Left lobe of liver (tissue), 2 donors: ENCODE measurements around the gene GRM4. TPM values are rescaled to one million over a fixed set of nuclear protein-coding genes. Genes with fewer than 3 reads are reported as not detected.

Experiments
- ATAC-seq: fragments of 200-7000 bp; cut with Tn5 transposase; one replicate; pipeline ENCODE4 v1.9.1; 2020; ENCODE audit warnings: mild to moderate bottlenecking, moderate library complexity
- DNase-seq: peaks from one replicate; pipeline ENCODE4 v3.0.0-alpha.2; 2020; ENCODE audit warnings: low spot score
- total RNA-seq: library from RNA; stranded (reverse); gene quantifications from one replicate; pipeline ENCODE4 v1.2.1, GENCODE V29; 2021
- donor health status: DM: no; HTN: no; CAD: no; lungs with moderate emphysema.
- donor health status: DM: no; HTN: yes; CAD: no.

The GRM4 gene
- total RNA-seq, 1 donor from 2014 or later = not detected

GRCh38 chr6:34065466-34066217 is 80.2 kb downstream of the GRM4 start:
- ATAC-seq (peak; percentile 34), DNase-seq (no peak)

DNA sequence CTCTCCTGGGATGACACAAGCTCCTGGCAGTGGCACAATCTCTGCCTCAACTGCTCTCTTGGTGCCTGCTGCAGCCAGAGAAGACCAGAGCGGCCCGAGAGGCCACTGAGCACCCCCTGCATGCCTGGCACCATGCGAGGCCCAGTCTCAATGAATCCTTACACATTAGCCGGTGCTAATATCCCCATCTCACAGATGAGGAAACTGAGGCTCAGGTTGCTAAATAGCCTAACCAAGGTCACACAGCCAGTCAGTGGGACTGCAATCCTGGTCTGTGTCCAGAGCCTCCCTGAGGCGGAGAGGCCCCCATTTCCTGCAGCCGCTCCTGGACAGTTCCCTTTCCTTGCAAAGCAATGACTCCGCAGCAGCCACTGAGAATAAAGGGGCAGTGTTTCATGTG is 81.2 kb downstream of the GRM4 start:
- ATAC-seq (no peak), DNase-seq (no peak)

- ATAC-seq (no peak), DNase-seq (no peak)
Observed at GRCh38 chr6:34063651-34064050, 82.2 kb downstream of the GRM4 start.

GRCh38 chr6:34062815-34063214 is 83.1 kb downstream of the GRM4 start:
- no peak for ATAC-seq
- DNase-seq = no peak

DNA sequence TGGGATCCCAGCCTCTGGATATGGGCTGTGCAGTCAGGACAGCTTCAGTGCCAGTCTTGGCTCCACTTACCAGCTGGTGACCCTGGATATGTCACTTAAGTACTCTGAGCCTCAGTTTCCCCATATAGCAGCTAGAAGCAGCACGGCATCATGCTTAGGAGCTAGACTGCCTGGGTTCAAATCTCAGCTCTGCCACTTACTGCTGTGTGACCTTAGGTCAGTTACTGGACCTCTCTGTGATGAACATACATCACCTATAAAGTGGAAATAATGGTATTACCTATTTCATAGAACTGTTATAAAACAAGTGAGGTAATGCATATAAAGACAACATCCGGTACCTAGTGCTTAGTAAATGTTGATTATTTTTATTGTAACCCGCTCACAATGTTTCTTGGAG is 83.7 kb downstream of the GRM4 start:
- ATAC-seq (no peak), DNase-seq (no peak)

DNA sequence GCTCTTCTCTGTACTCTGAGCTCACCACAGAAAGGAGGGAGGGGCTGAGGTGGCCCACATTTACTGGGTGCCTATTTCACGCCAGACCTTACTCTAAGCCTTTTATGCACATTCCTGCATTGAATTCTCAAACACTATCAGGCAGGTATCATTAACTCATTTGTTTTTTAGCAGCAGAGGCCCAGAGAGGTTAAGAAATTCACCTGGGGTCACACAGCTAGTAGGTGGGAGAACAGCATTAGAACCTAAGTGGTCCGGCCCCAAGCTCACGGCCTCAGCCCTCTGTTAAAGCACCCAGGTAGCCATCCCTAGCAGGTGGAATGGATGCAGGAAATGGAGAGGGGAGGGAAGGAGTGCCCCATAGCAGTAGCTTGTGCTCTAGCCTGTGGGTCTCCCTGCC is 84.5 kb downstream of the GRM4 start:
- no peak for ATAC-seq
- no peak for DNase-seq

- DNase-seq = no peak
- no peak for ATAC-seq
Observed at GRCh38 chr6:34059914-34060313, 86.0 kb downstream of the GRM4 start.

DNA sequence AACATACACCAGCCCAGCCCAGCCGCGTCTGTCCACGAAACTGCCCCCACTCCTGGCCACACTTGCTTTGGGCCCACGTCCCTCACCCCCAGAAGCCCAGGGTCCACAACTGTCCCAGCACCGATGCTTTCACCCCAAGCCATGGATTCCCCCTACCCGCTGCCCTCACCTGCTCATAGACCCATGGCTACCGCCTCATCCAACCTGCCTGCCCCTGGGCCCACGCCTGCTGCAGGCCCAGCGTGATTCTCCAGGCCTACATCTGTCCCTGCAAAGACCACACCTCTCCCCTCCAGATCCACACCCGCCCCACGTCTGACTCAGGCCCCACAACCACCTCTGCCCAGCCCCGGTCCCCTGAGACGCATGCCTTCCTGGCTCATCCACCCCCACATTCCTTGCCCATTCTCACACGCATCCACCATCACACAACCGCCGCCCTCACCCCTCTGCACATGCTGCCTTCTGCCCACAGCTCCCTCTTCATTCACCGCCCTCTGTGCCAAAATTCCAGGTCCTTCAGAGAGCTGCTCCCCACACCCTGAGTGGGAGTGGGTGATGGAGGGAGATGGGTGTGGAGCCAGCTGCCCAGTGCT is 86.7 kb downstream of the GRM4 start:
- DNase-seq = no peak
- no peak for ATAC-seq

GRCh38 chr6:34057790-34058189 is 88.1 kb downstream of the GRM4 start:
- ATAC-seq (no peak), DNase-seq (no peak)

DNA sequence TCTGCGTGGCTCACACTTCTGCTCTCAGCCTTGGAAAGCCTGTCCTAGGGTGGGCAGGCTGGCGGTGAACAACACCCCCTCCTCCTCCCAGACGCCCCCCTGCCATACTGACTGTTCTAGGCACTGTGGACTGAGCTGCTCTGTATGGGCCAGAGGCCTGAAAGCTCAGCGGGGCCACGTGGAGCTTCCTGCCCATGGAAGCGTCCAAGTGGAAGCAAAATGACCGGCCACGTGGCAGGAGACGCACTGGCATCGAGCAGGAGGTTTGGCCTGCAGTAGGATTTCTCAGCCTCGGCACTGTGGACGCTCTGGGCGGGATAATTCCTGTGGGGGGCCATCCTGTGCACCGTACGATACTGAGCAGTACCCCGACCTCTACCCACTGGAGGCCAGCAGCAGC is 88.7 kb downstream of the GRM4 start:
- ATAC-seq = no peak
- no peak for DNase-seq

DNA sequence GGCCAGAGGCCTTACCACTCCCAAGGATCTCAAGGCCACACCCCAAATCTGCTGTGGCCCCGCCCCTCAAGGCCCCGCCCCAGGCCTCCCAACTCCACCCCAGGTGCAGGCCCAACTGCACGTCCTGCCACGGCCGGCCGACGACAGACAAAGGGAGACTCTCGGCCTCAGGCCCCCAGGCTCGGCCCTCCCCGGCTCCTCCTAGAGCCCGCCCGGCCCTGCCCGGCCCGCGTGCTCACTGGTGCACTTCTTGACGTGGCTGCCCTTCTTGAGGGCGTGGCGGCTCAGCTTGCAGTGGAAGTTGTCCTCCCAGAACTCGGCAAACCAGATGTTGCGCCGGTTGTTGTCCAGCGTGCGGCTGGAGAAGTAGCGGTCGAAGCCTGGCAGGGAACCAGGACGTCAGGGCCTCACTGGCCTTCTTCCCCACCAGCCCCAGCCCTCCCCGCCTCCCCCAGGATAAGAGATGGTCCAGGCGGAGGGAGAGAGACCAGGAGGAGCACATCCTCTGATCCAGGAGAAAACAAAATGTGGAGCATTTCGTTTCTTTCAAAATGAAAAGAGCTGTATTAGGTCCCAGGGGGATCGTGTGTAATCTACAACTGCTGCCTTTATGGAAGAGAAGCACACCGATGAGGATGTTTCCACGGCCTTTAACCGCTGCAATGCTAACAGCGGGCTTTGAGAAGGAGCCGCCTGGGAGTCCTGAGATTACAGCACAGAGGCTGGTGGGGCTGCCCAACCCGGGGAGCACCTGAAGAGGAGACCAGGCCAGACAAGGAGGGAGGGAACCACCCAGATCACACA is 89.4 kb downstream of the GRM4 start:
- DNase-seq = no peak
- ATAC-seq = peak; percentile 47

GRCh38 chr6:34055223-34055933 is 90.5 kb downstream of the GRM4 start:
- DNase-seq (no peak), ATAC-seq (peak; percentile 77)

DNA sequence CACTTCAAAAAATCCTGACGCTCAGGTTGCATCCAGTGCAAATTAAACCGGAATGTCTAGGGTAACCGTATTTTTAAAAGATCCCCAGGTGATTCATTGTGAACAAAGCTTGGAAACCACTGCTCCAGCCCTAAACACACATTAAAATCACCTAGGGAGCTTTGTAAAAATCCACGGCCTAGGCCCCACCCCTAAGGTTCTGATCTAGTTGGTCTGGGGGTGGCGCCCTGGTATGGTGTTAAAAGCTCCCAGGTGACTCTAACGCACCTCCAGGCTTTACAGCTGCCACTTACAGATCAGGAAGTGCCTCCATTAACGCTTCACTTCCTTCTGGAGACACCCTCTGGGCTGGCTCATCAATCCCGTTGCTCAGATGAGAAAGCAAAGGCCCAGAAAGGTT is 92.2 kb downstream of the GRM4 start:
- ATAC-seq (no peak), DNase-seq (no peak)

- ATAC-seq (no peak), DNase-seq (no peak)
Observed at GRCh38 chr6:34052918-34053608, 92.8 kb downstream of the GRM4 start.

DNA sequence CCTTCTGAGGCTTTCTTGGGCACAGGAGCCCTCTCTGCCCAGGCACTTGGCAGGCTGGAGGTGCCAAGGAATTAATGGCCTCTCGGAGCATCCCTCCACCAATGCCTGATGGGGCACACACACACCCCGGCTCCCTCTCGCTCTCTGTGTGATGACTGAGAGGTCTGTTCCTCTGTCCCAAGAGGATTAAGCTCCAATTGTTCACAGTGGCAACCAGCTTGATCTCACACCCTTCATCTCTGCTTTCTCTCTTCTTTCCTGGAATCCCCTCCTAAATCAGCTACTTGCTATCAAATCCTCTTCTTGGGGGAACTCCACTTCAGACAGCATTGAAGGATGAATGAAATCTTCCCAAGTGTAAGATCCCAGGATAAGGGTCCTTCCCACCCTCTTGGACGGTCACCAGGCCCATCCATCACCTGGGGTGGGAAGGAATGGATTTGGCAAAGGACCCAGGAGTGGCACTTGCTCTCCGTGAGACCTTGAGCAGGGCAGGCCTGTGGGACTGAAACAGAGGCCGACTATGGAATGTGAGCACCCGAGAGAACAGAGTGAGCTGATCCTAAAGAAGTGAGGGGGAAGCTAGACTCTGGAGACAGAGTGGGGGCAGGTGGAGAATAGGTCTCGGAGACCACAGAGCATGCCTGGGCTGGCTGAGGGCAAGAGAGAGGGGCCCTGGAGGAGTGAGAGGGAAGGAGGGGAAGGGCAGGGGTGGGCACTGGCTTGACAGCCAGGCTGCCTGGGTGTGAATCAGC is 93.6 kb downstream of the GRM4 start:
- no peak for ATAC-seq

DNA sequence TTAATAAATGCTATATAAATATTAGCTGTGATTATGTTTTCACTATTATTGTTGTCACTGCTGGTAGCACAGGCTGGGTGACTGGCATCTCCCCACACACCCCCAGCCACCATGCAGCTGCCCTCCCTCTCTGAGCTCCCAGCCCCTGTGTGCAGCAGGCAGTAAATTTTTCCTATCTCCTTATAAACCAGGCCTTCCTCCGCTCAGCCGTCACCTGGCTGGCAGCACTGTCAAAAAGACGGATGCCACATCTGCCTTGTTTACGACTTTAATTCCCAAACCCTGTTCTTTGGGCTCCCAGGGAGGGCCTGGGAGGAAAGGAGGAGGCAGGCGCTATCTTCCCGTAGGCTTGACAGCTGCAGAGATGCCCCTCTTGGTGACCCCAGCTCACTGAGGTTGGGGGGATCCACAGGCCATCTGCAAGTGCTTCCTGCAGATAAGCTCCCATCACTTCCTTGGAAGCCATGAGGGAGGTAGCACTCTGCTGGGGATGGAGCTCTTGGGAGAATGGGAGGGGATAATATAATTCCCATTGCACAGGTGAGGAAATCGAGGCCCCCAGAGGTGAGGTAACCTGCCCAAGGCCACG is 94.5 kb downstream of the GRM4 start:
- DNase-seq (no peak), ATAC-seq (no peak)

More for the DNA sequence above, 93.6 kb downstream of the GRM4 start:
- no peak for DNase-seq

DNA sequence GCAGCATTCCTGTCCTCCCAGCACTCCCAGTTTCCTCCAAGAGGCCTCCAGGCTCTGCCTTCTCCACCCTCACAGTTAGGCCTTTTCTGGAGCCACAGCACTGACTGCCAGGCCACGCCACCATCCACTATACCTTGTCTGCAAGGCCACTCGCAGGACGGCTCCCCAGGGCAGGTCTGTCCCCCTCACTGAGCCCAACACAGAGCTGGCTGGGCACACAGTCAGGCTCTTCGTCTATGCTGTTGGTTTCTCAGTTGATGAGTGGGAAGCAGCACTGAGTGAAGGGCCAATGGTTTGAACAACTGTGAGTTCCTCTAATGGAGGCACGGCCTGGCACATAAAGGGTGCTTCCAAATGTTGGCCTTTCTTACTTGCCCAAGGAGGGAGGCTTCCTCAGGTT is 95.2 kb downstream of the GRM4 start:
- no peak for ATAC-seq
- DNase-seq = no peak

DNA sequence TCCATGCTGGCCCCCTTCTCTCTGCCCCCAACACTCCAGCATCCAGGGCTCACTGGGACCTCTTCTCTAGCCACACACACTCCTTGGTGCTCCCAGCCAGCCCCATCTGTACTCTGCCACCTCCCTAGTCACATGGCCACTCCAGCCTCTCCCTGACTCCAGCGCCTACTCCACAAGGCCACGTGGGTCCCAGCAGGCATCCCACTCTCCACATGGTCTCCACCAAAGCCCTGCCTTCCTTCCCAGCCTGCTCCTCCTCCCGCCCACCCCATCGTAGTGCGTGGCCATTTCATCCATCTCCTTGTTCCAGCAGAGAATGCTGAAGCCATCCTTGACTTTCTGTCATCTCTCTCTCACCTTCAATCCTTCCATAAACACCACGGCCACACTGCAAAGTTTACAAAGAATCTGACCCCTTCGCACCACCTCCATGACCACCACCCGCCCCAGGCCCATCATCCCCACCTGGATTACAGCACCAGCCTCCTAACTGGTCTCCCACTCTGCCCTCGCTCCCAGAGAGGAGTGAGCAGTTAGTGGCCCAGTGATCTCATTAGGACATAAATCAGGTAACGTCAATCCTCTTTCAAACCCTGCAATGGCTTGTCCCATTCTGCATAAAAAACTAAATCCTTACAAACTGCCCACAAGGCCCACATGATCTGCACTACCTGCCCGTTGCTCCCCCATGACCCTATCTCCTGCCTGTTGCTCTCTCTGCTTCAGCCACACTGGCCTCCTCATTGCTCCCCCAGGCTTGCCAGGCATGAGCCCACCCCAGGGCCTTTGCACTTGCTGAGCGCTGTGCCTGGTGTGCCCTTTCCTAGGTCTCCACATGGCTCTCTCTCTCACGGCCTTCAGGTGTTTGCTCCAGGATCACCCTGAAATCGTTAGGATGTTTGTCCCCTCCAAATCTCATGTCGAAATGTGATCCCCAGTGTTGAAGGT is 96.2 kb downstream of the GRM4 start:
- DNase-seq = no peak
- ATAC-seq = no peak
